ENCODE results near the gene IL17RA. TPM values are rescaled to one million over a fixed set of nuclear protein-coding genes. Genes with fewer than 3 reads are reported as not detected.

The IL17RA gene
- total RNA-seq, 1 experiment from 2014 or later, result 18.0 TPM

DNA sequence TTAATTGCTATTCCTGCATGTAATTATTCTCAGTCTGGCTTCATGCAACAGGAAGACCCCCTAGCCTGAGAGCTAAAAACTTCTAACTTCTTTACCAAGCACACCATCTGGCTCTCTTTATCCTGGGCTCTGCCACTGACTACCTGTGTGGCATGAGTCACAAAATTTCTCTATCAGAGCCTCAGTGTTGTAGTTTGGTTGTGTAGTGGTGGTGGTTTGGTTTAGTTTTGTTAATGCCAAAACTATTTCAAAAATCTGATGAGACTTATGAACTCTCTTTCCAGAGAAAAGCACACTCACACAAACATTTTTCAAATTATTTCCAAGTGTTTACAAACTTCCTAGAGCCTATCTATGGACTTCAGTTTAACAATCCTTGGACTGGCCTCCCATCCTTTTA is 7.5 kb upstream of the IL17RA start:
- no peaks in the 10 kb centered on the region for H3K4me1 Mint-ChIP-seq (ENCODE audit: low read depth, unreplicated experiment)
- peaks cover 23% of the 10 kb centered on the region for H3K27me3 Mint-ChIP-seq (ENCODE audit: unreplicated experiment)
- H3K36me3 Mint-ChIP-seq (ENCODE audit: insufficient read depth, unreplicated experiment), result no peaks in the 10 kb centered on the region
- TF ChIP-seq, protein P1, sequence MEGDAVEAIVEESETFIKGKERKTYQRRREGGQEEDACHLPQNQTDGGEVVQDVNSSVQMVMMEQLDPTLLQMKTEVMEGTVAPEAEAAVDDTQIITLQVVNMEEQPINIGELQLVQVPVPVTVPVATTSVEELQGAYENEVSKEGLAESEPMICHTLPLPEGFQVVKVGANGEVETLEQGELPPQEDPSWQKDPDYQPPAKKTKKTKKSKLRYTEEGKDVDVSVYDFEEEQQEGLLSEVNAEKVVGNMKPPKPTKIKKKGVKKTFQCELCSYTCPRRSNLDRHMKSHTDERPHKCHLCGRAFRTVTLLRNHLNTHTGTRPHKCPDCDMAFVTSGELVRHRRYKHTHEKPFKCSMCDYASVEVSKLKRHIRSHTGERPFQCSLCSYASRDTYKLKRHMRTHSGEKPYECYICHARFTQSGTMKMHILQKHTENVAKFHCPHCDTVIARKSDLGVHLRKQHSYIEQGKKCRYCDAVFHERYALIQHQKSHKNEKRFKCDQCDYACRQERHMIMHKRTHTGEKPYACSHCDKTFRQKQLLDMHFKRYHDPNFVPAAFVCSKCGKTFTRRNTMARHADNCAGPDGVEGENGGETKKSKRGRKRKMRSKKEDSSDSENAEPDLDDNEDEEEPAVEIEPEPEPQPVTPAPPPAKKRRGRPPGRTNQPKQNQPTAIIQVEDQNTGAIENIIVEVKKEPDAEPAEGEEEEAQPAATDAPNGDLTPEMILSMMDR (IDR thresholded peaks at IDR 0.05; ENCODE audit: unreplicated experiment), result no peak
- no peak overlapping the region for H3K27ac Mint-ChIP-seq (ENCODE audit: unreplicated experiment)
- no TSS peak for BruUV-seq (replicated peaks)
- intact Hi-C loops (cut with micrococcal nuclease; ENCODE audit: unreplicated experiment), result no loop called here
- no peaks in the 10 kb centered on the region for H3K9me3 Mint-ChIP-seq (ENCODE audit: low read depth, unreplicated experiment)
- CTCF ChIA-PET, result interaction anchor here (0.6 to 3.8 kb wide), 3 partner anchors 94 to 424 kb away, joined by 4 to 22 read pairs (median 4); no protein-coding TSS in a partner anchor
- no peak overlapping the region for H3K4me3 Mint-ChIP-seq (ENCODE audit: low read depth, unreplicated experiment)
- no peak for DNase-seq

DNA sequence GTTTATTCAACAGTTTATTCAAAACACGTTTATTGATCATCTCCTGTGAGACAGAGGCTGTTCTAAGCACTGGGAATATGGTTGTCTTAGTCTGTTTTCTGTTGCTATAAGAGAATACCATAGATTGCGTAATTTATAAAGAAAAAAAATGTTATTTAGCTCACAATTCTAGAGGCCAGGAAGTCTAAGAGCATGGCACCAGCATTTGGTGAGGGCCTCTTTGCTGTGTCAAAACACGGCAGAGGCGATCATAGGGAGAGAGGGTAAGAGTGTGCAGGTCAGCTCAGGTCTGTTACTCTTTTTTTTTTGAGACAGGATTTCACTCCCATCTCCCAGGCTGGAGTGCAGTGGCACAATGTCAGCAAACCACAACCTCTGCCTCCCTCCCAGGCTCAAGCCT is 5.2 kb upstream of the IL17RA start:
- BruUV-seq (replicated peaks), result no TSS peak
- Mint-ChIP-seq H3K4me1 (ENCODE audit: low read depth, unreplicated experiment) (peaks cover 13% of the 10 kb centered on the region), H3K4me3 (ENCODE audit: low read depth, unreplicated experiment) (no peak overlapping the region), H3K27me3 (ENCODE audit: unreplicated experiment) (no peaks in the 10 kb centered on the region), H3K27ac (ENCODE audit: unreplicated experiment) (no peak overlapping the region), H3K36me3 (ENCODE audit: insufficient read depth, unreplicated experiment) (peaks cover 7% of the 10 kb centered on the region), H3K9me3 (ENCODE audit: low read depth, unreplicated experiment) (no peaks in the 10 kb centered on the region)
- no peak for DNase-seq
- TF ChIP-seq, protein P1 (IDR thresholded peaks at IDR 0.05; ENCODE audit: unreplicated experiment), result no peak
- CTCF ChIA-PET, result interaction anchor here (1.6 kb wide), 1 partner anchor 92 kb away, joined by 5 read pairs; no protein-coding TSS in a partner anchor
- intact Hi-C loops (cut with micrococcal nuclease; ENCODE audit: unreplicated experiment), result no loop called here

DNA sequence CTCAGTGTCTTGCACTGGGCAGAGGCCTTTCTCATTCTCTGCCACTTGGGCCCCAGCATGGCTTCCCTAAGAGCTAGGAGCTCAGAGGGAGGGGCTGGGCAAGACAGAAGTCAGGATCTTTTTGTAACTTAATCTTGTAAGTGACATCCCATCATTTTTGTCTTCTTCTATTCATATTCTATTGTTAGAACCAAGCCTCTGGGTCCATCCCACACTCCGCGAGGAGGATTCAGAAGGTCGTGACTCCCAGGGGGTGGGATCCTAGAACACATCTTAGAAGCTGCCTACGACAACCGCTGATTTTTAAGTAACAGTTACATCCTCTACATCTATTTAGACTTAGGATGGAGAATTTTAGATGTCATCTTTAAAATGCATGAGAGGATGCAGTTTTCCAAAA is 1.5 kb upstream of the IL17RA start:
- DNase-seq, result no peak
- intact Hi-C loops (cut with micrococcal nuclease; ENCODE audit: unreplicated experiment), result no loop called here
- BruUV-seq (replicated peaks), result no TSS peak
- TF ChIP-seq, protein P1 (IDR thresholded peaks at IDR 0.05; ENCODE audit: unreplicated experiment), result no peak
- Mint-ChIP-seq H3K36me3 (ENCODE audit: insufficient read depth, unreplicated experiment) (peaks cover 23% of the 10 kb centered on the region), H3K27me3 (ENCODE audit: unreplicated experiment) (no peaks in the 10 kb centered on the region), H3K9me3 (ENCODE audit: low read depth, unreplicated experiment) (no peaks in the 10 kb centered on the region), H3K27ac (ENCODE audit: unreplicated experiment) (no peak overlapping the region), H3K4me3 (ENCODE audit: low read depth, unreplicated experiment) (peak overlapping the region; percentile 89), H3K4me1 (ENCODE audit: low read depth, unreplicated experiment) (peaks cover 13% of the 10 kb centered on the region)
- CTCF ChIA-PET, result interaction anchor here (1.3 kb wide), 1 partner anchor 88 kb away, joined by 3 read pairs; no protein-coding TSS in a partner anchor

DNA sequence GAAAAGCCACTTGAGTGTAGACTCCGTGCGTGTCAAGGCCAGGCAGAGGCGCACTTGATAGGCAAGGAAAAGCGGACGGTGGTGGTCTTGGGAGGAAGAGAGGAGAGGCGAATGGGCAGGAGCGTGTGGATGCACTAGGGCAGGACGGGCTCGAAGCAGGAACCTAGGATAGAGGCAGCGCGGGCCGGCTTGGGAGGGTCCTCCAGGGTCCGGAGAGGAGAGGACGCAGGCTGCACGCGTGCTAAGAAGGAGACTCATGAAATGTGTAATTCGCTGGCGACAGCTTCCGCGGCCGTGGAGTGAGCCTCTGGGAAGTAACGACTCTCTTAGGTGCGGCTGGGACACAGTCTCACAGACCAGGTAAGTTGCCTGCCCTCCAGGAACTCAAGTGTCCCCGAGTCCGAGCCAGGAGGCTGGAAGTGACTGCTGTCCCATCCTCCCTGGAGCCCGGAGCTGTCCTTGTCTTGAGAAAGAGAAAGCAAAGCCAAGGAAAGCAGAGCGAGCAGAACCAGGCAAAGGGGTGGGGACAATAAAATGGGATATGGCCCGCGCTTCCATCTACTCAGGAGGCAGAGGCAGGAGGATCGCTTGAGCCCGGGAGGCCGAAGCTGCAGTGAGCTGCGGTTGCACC is 874 bp upstream of the IL17RA start:
- Mint-ChIP-seq H3K4me1 (ENCODE audit: low read depth, unreplicated experiment) (peaks cover 13% of the 10 kb centered on the region), H3K9me3 (ENCODE audit: low read depth, unreplicated experiment) (no peaks in the 10 kb centered on the region), H3K36me3 (ENCODE audit: insufficient read depth, unreplicated experiment) (peaks cover 23% of the 10 kb centered on the region), H3K27ac (ENCODE audit: unreplicated experiment) (peak overlapping the region; percentile 78), H3K27me3 (ENCODE audit: unreplicated experiment) (no peaks in the 10 kb centered on the region), H3K4me3 (ENCODE audit: low read depth, unreplicated experiment) (peak overlapping the region; percentile 89)
- DNase-seq, result no peak
- CTCF ChIA-PET, result interaction anchor here (1.3 kb wide), 1 partner anchor 88 kb away, joined by 3 read pairs; no protein-coding TSS in a partner anchor
- intact Hi-C loops (cut with micrococcal nuclease; ENCODE audit: unreplicated experiment), result no loop called here
- TF ChIP-seq, protein P1 (IDR thresholded peaks at IDR 0.05; ENCODE audit: unreplicated experiment), result no peak
- no TSS peak for BruUV-seq (replicated peaks)
